ENCODE measurements around the gene HOMER2.
"Not testable (repeated sequence)": the region's sequence is repeated elsewhere in the genome, so short reads cannot be mapped to it uniquely, and the experiment has no call there.

HOMER2 gene

GRCh38 chr15:82892573-82892972 is 59.9 kb downstream of the HOMER2 start:
- DNase-seq, result no peak

- no peak for DNase-seq
Observed at GRCh38 chr15:82890995-82891390, 61.5 kb downstream of the HOMER2 start.

GRCh38 chr15:82890338-82890994 is 62.1 kb downstream of the HOMER2 start:
- DNase-seq, result no peak

GRCh38 chr15:82882273-82882928 is 70.1 kb downstream of the HOMER2 start:
- no peak for DNase-seq

- no peak for DNase-seq
Observed at GRCh38 chr15:82881747-82882146, 70.8 kb downstream of the HOMER2 start.

GRCh38 chr15:82880704-82881103 is 71.8 kb downstream of the HOMER2 start:
- no peak for DNase-seq

GRCh38 chr15:82878325-82878724 is 74.2 kb downstream of the HOMER2 start:
- DNase-seq, result no peak

- no peak for DNase-seq
Observed at GRCh38 chr15:82877825-82878224, 74.7 kb downstream of the HOMER2 start.

GRCh38 chr15:82875411-82876003 is 77.0 kb downstream of the HOMER2 start:
- no peak for DNase-seq

GRCh38 chr15:82874961-82875360 is 77.6 kb downstream of the HOMER2 start:
- DNase-seq, result no peak

GRCh38 chr15:82874267-82874666 is 78.3 kb downstream of the HOMER2 start:
- no peak for DNase-seq

GRCh38 chr15:82873000-82873680 is 79.4 kb downstream of the HOMER2 start:
- no peak for DNase-seq

- DNase-seq, result no peak
Observed at GRCh38 chr15:82871832-82872484, 80.6 kb downstream of the HOMER2 start.

- no peak for DNase-seq
Observed at GRCh38 chr15:82871358-82871757, 81.2 kb downstream of the HOMER2 start.

GRCh38 chr15:82870727-82871320 is 81.7 kb downstream of the HOMER2 start:
- no peak for DNase-seq

GRCh38 chr15:82865981-82866380 is 86.5 kb downstream of the HOMER2 start:
- DNase-seq, result not testable (repeated sequence)

- DNase-seq, result not testable (repeated sequence)
Observed at GRCh38 chr15:82865581-82865980, 86.9 kb downstream of the HOMER2 start.

GRCh38 chr15:82864967-82865366 is 87.6 kb downstream of the HOMER2 start:
- no peak for DNase-seq

GRCh38 chr15:82862886-82863285 is 89.6 kb downstream of the HOMER2 start:
- no peak for DNase-seq

GRCh38 chr15:82858932-82859331 is 93.6 kb downstream of the HOMER2 start:
- DNase-seq, result no peak

GRCh38 chr15:82856397-82857170 is 95.9 kb downstream of the HOMER2 start:
- no peak for DNase-seq
